GM19099 (cell line): ENCODE data around the gene UBL7.

Source experiments
- POLR2A ChIP-seq: IDR thresholded peaks from 3 replicates; pipeline ENCODE4 v1.6.1; 2011; ENCODE audit warnings: low read depth; ENCODE audit not compliant: insufficient read length; ENCODE audit errors: extremely low read depth

UBL7 gene

DNA sequence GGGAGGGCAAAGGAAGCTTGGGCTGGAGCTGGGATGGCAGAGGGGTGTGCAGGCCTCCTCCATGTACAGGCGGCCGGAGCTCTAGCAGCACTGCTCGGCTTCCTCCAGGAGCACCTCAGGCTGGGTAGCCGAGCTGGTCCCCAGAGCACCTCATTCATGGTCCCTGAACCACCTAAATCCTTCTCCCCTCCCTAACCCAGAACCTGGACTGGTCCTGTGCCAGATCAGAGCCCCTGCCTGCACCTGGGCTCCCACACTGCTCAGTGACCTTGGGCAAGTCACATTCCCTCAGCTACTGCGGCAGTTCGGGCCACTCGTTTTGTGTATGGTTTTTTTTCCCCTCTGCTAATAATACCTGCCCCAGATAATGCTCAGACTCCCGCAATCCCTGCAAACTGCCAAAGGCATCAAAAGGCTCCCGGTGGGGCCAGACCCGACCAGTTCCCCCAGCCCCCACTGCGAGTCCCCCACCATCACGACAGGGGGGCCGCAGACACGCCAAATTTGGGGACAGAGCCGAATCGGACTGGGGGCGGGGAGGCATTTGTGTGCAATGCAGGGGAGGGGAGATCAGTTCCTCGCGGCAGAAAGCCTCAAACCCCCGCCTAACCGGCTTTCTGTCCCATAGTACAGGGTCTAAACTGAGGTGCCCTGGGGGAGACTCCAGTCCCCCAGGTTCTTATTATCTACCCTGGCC, 28.5 kb downstream of the UBL7 start:
- TF ChIP-seq POLR2A, result peak; percentile 22

DNA sequence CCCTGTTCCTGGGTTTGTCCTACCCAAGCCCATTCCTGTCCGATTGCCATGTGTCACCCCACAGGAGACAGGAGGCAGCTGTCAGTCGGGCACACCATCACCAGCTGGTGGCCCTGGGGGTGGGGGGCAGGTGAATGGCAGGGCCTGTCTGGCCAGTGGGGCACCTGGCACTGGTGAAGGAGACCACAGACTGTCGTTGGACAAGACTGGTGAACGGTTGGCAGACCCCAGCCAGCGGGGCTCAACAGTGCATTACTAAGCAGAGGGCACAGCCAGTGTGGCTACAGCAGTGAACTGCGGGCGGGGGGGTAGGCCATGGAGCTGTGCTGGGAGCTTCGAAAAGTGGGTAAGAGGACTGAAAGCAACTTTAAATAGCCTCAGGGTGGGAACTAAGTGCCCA, 29.3 kb downstream of the UBL7 start:
- TF ChIP-seq POLR2A, result no peak

DNA sequence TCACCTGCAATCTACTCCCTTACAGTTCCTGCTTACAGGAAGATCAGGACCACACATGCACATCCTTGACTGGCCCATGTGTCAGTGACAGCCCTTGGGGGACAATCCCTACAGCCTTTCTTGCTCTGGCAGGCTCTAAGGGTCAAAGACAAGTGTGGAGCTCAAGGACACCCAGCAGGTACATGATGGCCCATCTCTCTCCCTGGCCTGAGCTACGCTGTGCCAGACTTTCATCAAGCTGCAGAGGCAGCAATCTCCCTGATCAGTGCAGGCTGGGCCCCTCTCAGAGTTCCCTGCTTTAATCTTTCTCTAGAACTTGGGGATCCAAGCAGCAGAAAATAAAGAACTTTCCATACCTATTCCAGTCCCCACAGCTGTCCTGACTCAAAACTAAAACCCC, 29.8 kb downstream of the UBL7 start:
- no peak for TF ChIP-seq POLR2A

DNA sequence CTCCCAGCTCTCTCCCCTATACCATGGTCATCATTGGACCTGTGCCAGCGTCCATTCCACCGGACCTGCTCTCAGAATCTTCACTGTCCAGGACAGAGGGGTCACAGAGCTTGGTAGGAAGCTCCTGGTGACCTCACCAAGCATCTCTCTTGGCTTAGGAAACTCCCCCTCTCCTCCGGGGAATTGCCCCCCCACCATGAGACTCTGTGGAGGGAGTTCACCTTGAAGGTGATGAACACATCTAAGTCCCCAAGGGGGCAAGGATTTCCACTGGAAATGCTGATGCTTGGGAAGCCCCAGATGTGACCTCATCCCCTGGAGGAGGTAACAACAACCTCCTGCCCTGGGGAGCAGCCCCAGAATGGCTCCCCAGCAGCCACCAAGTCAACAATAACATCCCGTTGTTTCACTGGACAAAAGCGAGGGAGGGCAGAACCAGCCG, 30.4 kb downstream of the UBL7 start:
- TF ChIP-seq POLR2A, result no peak

DNA sequence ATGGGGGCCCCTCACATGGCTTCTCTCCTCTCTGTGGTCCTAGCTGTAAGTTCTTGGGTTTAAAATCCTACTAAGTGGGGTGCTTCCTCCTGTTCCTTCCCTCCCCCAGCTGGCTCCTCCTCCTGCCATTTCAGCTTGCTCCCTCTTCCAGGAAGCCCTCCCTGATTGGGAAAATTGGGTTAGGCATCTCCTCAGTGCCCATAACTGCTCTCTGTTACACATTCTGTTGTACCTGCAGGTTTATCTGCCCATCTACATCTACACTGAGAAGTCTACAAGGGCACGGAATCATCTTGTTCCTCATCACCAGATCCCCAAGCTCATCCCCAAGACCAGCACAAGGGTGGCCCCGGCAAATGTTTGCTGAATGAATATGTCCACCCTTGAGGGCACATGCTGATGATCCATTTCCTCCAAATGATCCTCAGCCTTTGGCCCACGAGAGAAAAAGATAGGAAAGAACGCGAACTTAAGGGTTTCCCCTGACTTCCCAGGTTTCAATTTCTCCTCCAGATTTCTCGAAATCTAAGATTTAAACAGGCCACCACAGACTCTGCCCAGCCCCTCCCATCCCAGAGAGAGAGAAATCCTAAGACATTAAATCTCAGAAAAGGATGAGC, 31.1 kb downstream of the UBL7 start:
- no peak for TF ChIP-seq POLR2A

DNA sequence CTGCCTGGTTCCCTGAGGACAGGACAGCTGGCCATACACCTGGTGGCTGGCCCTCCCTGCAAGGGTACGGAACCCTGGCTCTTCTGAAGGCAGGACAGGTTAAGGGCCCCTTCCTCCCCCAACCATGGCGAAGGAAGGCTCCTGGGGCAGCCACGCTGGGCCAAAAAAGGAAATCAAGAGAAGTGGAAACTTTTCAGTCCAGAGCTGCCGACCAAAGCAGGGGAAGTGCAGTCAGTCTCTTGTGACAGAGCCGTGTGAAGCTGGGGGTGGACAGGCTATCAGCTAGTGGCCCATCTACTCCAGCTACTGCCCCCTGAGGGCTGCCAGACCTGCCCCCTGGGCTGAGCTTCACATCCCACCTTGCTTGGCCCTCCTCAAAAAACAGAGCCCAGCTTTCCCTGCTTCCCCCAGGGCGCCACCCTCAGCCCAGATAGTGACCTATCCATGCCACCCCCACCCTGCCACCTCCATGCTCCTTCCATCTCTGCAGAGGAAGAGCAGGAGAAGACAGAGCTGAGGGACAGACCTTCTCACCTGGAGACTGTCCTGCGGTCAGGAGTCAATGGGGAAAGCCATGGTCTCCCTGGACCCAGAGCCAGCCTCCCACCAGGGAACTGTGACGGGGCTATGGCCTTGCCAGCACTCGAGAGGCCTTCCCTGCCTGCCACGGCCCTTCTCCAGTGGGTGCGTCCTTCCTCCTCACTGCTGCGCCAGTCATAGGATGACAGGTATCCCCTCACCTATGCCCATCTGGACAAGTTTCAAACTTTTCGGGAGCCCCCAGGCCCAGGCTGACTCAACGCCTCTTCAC, 31.8 kb downstream of the UBL7 start:
- TF ChIP-seq POLR2A, result peak; percentile 17

DNA sequence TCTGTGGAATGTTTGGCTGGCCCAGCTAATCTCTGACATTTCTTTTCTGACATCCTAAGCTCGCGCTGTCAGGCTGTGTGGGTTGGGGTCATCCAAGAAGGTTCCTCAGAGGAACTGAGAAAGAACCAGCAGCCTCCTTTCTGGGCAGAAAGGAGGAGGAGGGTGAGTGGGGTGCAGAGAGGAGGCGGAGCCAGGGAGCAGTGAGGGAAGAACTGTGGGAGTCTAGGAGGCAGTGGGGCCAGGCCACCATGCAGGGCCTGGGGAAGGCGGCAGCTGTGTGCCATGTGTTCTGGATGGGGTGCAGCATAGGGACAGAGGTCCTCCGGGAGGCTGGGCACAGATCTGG, 32.5 kb downstream of the UBL7 start:
- no peak for TF ChIP-seq POLR2A

DNA sequence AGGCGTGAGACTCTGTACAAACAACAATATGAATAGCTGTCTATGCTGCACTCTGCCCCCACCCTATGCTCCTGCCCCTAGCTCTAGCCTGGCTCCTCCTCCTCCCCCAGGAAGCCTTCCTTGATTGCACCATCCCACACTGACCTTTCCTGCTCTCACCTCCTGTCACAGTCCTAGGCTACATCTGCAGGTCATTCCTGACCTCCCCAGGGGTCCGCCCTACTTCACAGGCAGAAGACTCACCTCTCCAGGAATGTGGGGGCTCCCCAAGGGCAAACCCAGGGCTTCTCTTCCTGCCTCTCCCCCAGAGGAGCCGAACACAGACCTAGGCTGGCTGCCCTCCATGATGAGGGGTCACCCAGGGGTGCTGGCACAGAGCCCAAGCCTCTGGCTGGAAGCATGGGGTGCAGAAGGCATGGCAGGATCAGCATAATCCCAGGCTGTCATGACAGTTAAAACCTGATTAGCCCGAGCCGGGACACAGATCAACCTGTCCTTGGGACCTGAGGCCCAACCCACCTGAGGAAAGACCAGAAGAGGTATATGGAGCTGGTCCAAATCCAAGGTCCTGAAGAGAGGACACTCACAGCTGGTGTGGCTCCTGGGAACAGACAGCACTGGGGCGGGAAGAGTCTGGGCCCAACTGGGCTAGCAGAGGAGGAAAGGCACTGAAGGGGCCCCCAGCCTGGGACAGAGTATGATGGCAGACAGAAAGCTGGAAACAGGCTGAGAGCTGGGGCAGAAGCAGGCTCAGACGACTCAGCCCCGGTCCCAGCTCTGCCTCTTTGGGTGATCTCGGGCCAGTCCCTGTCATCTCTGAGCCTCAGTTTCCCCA, 33.1 kb downstream of the UBL7 start:
- no peak for TF ChIP-seq POLR2A

DNA sequence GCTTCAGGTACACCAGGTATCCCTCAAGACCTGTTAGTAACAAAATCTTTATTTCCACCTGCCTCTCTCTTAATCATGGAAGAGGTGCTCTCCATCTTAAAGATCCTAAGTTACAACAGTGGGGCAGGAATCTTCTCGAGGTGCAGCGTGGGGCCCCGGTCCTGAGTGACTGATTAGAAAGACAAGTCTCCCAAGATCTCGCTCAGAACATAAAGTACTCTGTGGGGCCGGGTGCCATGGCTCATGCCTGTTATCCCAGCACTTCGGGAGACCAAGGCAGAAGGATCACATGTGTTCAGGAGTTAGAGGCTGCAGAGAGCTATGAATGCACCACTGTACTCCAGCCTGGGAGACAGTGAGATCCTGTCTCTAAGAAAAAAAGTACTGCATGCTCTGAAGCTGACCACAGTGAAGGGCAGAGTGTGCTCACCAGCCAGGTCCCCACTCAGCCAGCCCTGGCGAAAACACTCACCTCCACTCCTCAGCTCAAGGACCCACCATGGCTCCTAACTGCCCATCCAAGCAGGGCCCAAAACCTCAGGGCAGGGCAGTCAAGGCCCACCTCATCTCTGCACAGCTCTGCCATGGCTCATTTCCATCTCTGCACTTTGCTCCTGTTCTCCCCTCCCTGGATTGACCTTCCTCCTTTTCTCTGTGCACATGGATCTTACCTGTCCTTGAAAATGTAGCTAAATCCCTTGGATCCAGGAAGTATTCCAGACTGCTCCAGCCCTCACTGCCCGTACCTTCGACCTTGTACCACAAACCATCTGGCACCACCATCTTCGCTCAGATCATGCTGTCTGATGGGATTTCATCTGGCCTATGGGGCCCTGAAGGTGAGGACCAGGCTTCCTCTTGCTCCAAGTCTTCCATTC, 34.3 kb downstream of the UBL7 start:
- peak; percentile 26 for TF ChIP-seq POLR2A

DNA sequence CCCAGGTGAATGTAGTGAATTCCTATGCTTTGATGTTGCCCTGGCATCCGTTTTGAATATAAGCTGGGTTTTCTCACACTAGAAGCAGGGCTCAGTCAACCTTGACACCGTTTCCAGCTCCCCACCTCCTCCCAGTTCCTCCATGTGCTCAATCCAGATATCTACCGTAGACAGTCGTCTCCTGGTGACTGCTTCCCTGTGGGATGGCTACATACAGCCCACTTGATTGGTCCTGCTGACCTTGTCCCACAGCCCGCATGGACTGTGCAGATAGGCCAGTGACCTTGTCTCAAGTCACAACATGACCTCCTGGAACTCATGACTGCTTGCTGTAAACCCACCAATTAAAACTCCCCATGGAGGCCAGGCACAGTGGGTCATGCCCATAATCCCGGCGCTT, 35.3 kb downstream of the UBL7 start:
- TF ChIP-seq POLR2A, result no peak

DNA sequence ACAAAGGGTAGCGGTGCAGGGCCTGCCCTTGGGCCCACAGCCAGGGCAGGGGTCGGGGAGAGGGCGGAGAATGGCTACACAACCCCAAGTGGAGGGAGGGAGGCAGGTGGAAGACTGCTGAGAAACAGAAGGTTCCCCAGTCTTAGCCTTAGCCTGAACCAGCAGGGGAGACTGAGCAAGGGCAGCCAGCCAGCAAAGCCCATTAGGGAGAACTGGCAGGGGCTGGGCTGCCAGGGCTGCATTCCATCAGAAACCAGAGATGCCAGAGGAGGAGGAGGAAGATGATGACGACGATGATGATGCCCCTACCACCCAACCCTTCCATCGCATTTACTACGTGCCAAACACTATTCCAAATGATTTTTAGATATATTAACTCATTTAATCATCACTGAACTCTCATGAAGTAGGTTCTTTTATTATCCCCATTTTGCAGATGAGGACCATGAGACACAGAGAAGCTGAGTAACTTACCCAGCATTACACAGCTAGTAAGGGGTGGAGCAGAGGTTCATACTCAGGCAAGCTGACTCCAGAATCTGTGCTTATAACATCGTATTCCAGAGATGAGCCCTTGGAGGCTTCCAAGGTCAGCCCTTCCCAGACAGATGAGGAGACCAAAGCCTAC, 35.9 kb downstream of the UBL7 start:
- no peak for TF ChIP-seq POLR2A

DNA sequence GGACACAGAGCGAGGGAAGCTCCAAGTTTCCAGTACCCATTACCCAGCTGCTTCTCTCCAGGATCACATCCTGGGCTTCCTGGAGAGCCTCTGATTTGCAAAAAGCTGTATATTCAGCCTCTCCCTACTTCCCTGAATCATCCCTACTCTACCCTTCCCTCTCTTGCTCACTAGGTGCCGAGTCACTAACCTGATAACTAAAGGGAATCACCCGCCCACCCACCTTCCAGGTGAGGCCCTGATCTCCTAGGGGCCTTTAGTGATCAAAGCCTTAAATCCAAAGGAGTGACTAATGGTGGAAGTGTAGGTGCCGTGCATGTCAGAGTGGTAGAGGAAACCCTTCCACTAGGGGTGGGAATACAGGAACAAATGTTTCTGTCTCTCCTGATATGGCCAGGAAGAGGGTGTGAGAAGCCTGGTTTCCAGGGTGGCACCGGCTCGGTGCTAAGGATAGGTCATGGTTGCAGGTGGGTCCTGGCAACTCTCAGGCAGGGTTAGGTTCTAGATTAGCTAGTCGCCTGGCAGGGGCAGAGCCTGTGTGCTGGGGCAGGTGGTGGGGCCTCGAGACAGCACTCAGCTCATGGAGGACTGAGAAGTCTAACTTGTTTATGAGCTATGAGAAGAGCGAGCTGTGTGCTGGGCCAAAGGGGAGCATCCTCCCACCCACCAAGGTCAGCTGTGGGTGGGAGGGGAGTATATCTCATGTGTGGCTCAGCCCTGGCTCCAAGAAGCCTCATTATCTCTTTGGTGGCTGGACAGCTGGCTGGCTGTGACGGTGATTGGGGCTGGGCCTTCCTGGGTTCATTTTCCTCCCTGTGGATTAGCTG, 37.3 kb downstream of the UBL7 start:
- TF ChIP-seq POLR2A, result peak; percentile 7
